Type B pancreatic cell (in vitro differentiated cells): ENCODE data around the gene PLAA. TPM values are rescaled to one million over a fixed set of nuclear protein-coding genes. Genes with fewer than 3 reads are reported as not detected.

ENCODE experiments used
- DNase-seq: peaks from one replicate; pipeline ENCODE4 v3.0.0; 2021; ENCODE audit warnings: mixed read lengths; ENCODE audit not compliant: unreplicated experiment; ENCODE audit errors: extremely low spot score
- H3K27ac Mint-ChIP-seq: 2 replicates; pipeline ENCODE4 v1.8.0; 2021; ENCODE audit warnings: mild to moderate bottlenecking, mixed read lengths
- H3K27me3 Mint-ChIP-seq: 2 replicates; pipeline ENCODE4 v1.8.0; 2021; ENCODE audit warnings: mixed read lengths
- H3K36me3 Mint-ChIP-seq: 2 replicates; pipeline ENCODE4 v1.8.0; 2021; ENCODE audit warnings: mixed read lengths
- H3K4me1 Mint-ChIP-seq: one replicate; pipeline ENCODE4 v1.8.0; 2021; ENCODE audit warnings: mixed read lengths; ENCODE audit not compliant: unreplicated experiment
- H3K4me3 Mint-ChIP-seq: 2 replicates; pipeline ENCODE4 v1.8.0; 2021; ENCODE audit warnings: mild to moderate bottlenecking, mixed read lengths
- H3K9me3 Mint-ChIP-seq: 2 replicates; pipeline ENCODE4 v1.8.0; 2021; ENCODE audit warnings: mixed read lengths
- total RNA-seq: library from RNA; stranded (reverse); gene quantifications from 2 replicates; pipeline ENCODE4 v1.2.1, GENCODE V29; 2021; ENCODE audit warnings: low replicate concordance
- TF ChIP-seq, protein P1 (sequence below): fragments of 200-600 bp; sonication (generic); conservative IDR thresholded peaks from 2 replicates; pipeline ENCODE4 v1.5.0; 2021; ENCODE audit warnings: antibody characterized with exemption, mild to moderate bottlenecking

PLAA gene
- total RNA-seq, 1 donor from 2014 or later: 32.5 TPM

DNA sequence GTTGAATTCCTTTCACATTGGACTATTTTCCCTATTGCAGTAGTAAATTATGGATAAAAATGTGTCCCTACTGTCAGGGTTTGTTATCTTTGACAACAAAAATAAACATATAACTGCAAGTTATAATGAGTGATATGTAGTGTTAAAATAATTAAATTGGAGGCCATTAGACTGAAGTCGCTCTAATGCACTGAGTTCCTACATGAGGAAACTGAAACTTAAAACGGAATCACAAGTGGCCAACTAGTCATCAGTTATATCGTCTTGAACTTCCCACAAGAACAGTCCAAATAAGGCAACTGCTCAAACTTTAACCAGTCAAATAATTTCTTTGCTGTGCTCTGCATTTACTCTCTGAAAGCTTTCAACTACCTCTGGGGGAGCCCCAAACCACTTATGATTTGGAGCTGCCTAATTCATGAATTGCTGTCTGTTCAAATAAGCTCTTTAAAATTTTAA lies 7.0 kb upstream of the PLAA start:
- no peaks in the 10 kb centered on the region for H3K9me3 Mint-ChIP-seq
- H3K4me1 Mint-ChIP-seq: peaks cover 17% of the 10 kb centered on the region
- H3K27ac Mint-ChIP-seq: no peak overlapping the region
- no peaks in the 10 kb centered on the region for H3K36me3 Mint-ChIP-seq
- TF ChIP-seq, protein P1, sequence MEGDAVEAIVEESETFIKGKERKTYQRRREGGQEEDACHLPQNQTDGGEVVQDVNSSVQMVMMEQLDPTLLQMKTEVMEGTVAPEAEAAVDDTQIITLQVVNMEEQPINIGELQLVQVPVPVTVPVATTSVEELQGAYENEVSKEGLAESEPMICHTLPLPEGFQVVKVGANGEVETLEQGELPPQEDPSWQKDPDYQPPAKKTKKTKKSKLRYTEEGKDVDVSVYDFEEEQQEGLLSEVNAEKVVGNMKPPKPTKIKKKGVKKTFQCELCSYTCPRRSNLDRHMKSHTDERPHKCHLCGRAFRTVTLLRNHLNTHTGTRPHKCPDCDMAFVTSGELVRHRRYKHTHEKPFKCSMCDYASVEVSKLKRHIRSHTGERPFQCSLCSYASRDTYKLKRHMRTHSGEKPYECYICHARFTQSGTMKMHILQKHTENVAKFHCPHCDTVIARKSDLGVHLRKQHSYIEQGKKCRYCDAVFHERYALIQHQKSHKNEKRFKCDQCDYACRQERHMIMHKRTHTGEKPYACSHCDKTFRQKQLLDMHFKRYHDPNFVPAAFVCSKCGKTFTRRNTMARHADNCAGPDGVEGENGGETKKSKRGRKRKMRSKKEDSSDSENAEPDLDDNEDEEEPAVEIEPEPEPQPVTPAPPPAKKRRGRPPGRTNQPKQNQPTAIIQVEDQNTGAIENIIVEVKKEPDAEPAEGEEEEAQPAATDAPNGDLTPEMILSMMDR: no peak
- H3K4me3 Mint-ChIP-seq: peak overlapping the region; percentile 29
- no peaks in the 10 kb centered on the region for H3K27me3 Mint-ChIP-seq
- DNase-seq: no peak

DNA sequence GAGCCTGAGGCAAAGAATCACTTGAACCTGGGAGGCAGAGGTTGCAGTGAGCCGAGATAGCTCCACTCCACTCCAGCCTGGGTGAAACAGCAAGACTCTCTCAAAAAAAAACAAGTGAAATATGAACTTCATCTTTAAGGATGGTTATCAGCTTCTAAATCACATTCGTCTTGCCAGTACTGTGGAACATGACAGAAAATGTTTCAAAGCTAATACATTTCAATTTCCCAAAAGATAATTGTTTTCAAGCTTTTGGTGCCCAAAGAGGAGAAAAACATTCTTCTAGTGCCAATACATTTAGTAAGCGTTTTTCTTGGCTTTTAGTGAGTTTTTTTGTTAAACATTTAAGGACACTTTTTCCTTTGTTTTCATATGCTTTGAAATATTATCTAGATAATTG lies 4.8 kb upstream of the PLAA start:
- H3K4me1 Mint-ChIP-seq: peaks cover 11% of the 10 kb centered on the region
- no peak overlapping the region for H3K4me3 Mint-ChIP-seq
- no peak for DNase-seq
- TF ChIP-seq, protein P1: no peak
- no peaks in the 10 kb centered on the region for H3K36me3 Mint-ChIP-seq
- no peaks in the 10 kb centered on the region for H3K9me3 Mint-ChIP-seq
- no peaks in the 10 kb centered on the region for H3K27me3 Mint-ChIP-seq
- no peak overlapping the region for H3K27ac Mint-ChIP-seq

DNA sequence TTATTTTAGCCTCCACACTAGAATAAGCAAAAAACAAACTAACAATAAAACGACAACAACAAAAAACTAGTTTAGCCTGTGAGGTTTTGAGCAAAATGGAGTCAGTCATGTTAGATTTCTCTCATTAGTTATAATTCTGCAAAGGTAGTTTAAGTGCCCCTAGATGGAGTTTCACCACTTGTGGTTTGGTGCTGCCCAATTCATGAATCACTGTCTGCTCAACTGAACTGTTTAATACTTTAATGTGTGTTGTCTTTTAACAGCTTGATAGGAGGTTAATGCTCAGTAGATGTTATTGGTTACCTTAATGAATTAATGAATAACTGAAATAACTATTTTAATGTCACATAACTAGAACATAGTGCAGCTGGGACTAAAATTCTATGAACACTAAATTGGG lies 3.5 kb upstream of the PLAA start:
- no peak for DNase-seq
- peaks cover 11% of the 10 kb centered on the region for H3K4me1 Mint-ChIP-seq
- no peaks in the 10 kb centered on the region for H3K27me3 Mint-ChIP-seq
- no peak overlapping the region for H3K27ac Mint-ChIP-seq
- H3K4me3 Mint-ChIP-seq: no peak overlapping the region
- no peaks in the 10 kb centered on the region for H3K36me3 Mint-ChIP-seq
- no peaks in the 10 kb centered on the region for H3K9me3 Mint-ChIP-seq
- TF ChIP-seq, protein P1: no peak

DNA sequence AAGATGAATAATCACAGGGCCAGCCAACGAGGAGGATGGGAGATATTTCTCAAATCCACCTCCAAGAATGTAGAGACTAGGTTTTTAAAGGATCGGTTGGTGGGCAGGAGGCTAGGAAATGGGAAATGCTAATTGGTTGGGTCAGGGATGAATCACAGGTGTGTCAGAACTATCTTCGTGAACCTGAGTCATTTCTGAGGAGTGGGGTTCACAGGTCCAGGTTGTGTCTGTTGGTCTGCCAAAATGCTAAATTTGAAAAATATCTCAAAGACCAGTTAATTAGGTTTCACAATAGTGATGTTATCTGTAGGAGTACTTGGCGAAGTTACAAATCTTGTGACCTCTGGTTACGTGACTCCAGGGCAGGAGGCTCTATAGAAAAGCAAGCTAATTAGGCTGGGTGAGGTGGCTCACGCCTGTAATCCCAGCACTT lies 2.6 kb upstream of the PLAA start:
- Mint-ChIP-seq H3K36me3 (no peaks in the 10 kb centered on the region), H3K27ac (no peak overlapping the region), H3K4me3 (peak overlapping the region; percentile 42), H3K9me3 (no peaks in the 10 kb centered on the region), H3K27me3 (no peaks in the 10 kb centered on the region), H3K4me1 (peaks cover 10% of the 10 kb centered on the region)
- TF ChIP-seq, protein P1: no peak
- no peak for DNase-seq

DNA sequence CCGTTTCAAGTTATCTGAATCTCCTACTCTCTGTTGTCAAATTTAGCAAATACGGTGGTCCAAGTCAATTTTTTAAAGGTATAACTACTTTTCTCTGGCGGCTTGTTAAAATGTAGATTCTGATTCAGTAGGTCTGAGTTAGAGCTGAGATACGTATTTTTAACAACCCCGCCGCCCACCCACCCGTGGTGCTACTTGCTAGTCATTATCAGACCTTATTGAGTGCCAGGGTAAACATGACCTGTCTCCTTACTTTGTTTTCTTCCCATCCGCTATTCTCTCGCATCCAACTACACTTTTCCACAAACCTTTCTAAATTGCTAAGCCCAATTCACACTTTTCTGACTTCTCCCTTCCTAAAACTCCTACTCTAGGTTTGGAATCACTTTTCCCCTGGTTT lies 694 bp upstream of the PLAA start:
- H3K9me3 Mint-ChIP-seq: no peaks in the 10 kb centered on the region
- no peaks in the 10 kb centered on the region for H3K27me3 Mint-ChIP-seq
- H3K4me3 Mint-ChIP-seq: peak overlapping the region; percentile 98
- H3K4me1 Mint-ChIP-seq: peaks cover 16% of the 10 kb centered on the region
- TF ChIP-seq, protein P1: no peak
- H3K36me3 Mint-ChIP-seq: peaks cover 6% of the 10 kb centered on the region
- DNase-seq: no peak
- H3K27ac Mint-ChIP-seq: peak overlapping the region; percentile 100

DNA sequence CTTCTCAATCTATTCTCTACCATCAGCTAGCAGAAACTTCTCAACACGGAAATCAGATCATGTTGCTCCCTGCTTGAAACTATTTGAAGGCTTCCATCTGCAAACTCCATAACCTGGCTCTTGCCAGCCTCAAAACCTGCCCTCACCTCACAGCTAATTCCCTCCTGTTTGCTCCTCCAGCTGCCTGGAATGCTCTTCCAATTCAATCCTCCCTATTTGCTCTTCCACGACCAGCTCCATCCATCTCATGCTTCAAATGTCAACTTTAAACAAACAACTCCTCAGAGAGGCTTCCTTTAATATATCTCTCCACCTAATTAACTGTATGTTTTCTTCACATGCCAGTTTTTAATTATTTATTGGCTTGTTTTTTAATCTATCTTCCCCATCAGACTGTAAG lies 1.5 kb downstream of the PLAA start:
- Mint-ChIP-seq H3K4me1 (peaks cover 23% of the 10 kb centered on the region), H3K27me3 (no peaks in the 10 kb centered on the region), H3K4me3 (peak overlapping the region; percentile 98), H3K36me3 (peaks cover 14% of the 10 kb centered on the region), H3K27ac (peak overlapping the region; percentile 100), H3K9me3 (no peaks in the 10 kb centered on the region)
- TF ChIP-seq, protein P1: no peak
- DNase-seq: no peak
